Activated CD4-positive, alpha-beta T cell treated with anti-CD3 and anti-CD28 coated beads, Interleukin-2, amount 50 U/mL, for 24 hours (primary cell): ENCODE results near the gene HILPDA.
"Not testable (repeated sequence)": the region's sequence is repeated elsewhere in the genome, so short reads cannot be mapped to it uniquely, and the experiment has no call there.

Experiments
- DNase-seq, 2 donors: peaks; one replicate each; pipeline ENCODE4 v3.0.0-alpha.2; 2020; ENCODE audit warnings: low read depth in 1 of 2, low spot score in 1 of 2

The HILPDA gene

GRCh38 chr7:128431221-128431620, 24.5 kb upstream of the HILPDA start:
- no peak for DNase-seq

- no peak for DNase-seq
Observed at GRCh38 chr7:128431754-128432153, 23.9 kb upstream of the HILPDA start.

- no peak for DNase-seq
Observed at GRCh38 chr7:128434413-128435326, 21.0 kb upstream of the HILPDA start.

- no peak for DNase-seq
Observed at GRCh38 chr7:128435327-128435686, 20.4 kb upstream of the HILPDA start.

GRCh38 chr7:128437426-128438332, 18.0 kb upstream of the HILPDA start:
- no peak for DNase-seq

GRCh38 chr7:128442356-128442755, 13.3 kb upstream of the HILPDA start:
- no peak for DNase-seq

GRCh38 chr7:128443831-128444600, 11.7 kb upstream of the HILPDA start:
- DNase-seq = no peak

GRCh38 chr7:128446306-128446705, 9.4 kb upstream of the HILPDA start:
- DNase-seq = no peak

- no peak for DNase-seq
Observed at GRCh38 chr7:128447941-128448564, 7.6 kb upstream of the HILPDA start.

- no peak for DNase-seq
Observed at GRCh38 chr7:128448751-128449302, 6.9 kb upstream of the HILPDA start.

- DNase-seq = no peak
Observed at GRCh38 chr7:128450409-128450808, 5.3 kb upstream of the HILPDA start.

- DNase-seq = no peak
Observed at GRCh38 chr7:128450913-128451312, 4.8 kb upstream of the HILPDA start.

GRCh38 chr7:128452552-128452951, 3.1 kb upstream of the HILPDA start:
- no peak for DNase-seq

- DNase-seq = no peak
Observed at GRCh38 chr7:128453836-128454804, 1.6 kb upstream of the HILPDA start.

GRCh38 chr7:128454808-128455542, 703 bp upstream of the HILPDA start:
- DNase-seq = no peak

- DNase-seq = no peak
Observed at GRCh38 chr7:128456255-128456725, 612 bp downstream of the HILPDA start.

- not testable (repeated sequence) for DNase-seq
Observed at GRCh38 chr7:128457385-128457784, 1.7 kb downstream of the HILPDA start.

GRCh38 chr7:128458956-128459355, 3.3 kb downstream of the HILPDA start:
- DNase-seq = peak in 1 of 2 donors; percentile 27
